GM21423 (cell line): ENCODE data around the gene CHST3.

Experiments
- ATAC-seq: cut with Tn5 transposase; IDR thresholded peaks from one replicate; pipeline ENCODE4 v1.9.1; 2021; ENCODE audit warnings: mild to moderate bottlenecking, moderate library complexity; ENCODE audit not compliant: unreplicated experiment

The CHST3 gene

DNA sequence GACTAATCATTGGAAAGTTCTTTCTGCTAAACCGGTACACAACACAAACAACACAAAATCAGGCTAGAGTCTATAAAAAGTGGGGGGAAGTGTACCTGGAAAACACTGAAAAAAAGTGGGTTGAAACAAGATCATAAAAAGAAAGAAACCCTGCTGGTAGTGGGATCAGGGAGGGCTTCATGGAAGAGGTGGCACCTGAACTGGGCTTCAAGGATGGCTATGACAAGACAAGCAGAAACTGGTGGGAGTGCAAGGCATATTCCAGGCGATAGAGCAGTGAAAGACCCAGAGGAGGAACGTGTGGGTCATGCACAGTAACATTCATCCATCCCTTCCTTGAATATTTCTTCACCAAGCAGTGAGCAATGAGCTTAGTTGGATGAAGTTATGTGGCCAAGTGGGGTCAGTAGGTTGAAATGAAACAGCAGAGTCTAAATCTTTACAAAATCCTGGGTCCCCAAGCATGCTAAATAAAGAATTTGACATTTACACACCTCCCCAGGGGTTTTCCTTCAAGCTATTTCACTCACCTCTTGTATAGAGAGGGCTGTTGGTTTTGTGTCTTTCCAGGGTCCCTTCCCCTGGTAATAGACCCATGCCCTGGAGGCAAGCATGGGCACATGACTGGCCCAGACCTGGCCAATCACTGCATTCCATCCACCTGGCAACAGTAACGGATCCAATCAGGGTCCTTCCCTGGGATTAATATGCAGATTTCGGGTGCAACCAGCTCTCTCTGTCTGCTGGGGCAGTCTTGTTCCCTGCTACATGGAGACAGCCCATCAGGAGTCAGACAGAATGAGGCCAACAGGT lies 86.0 kb downstream of the CHST3 start:
- no peak for ATAC-seq

DNA sequence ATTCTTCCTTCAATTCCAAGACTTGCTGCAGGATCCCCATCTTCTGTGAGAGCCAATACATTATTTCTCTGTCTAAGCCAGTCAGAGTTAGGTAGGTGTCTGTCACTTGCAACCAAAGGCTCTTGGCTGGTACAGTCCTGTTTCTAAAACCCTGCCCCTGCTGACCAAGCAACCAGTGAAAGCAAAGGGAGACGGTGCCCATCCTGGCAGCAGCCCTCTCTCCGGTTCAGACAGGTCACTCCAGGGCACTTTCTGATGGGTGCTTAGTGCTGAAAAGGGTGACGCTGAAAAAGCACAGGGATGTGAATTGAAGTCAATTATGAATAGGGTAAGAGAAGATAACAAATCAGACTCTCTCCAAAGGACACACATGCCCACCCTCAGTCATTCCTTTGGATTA lies 86.7 kb downstream of the CHST3 start:
- ATAC-seq, result no peak

DNA sequence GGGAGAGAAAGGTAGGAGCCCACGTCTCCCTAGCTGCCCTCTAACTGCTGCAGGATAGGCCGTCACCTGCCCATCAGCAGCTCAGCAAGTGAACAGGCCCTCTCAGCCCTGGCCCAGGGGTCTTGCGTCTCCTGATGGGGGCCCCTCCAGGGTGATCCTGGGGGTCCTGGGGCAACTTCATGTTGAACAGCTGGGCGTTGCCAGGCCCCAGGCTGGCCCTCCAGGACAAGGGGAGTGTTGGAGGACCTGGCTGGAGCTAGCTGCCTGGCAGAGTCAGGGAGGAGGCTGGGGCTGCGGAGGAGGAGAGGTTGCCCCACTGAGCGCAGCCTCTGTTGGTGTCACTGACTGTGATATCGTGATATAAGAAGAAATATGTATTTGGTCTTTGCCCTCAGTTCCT lies 89.5 kb downstream of the CHST3 start:
- no peak for ATAC-seq

DNA sequence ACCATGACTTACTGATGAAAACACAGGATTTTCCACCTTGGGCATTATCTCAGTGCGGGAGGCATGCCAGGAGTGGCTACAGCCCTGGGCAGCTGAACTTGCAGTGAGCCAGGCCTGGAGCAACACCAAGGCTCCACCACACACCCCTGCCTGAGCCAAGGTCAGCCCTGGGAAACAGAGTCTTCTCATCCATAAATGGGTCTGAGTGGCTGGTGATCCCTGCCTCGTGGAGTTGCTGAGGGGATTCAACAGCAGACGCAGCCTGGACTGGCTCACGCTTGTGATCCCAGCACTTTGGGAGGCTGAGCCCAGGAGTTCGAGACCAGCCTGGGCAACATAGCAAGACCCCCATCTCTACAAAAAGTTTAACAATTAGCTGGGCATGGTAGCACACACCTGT lies 91.9 kb downstream of the CHST3 start:
- no peak for ATAC-seq

DNA sequence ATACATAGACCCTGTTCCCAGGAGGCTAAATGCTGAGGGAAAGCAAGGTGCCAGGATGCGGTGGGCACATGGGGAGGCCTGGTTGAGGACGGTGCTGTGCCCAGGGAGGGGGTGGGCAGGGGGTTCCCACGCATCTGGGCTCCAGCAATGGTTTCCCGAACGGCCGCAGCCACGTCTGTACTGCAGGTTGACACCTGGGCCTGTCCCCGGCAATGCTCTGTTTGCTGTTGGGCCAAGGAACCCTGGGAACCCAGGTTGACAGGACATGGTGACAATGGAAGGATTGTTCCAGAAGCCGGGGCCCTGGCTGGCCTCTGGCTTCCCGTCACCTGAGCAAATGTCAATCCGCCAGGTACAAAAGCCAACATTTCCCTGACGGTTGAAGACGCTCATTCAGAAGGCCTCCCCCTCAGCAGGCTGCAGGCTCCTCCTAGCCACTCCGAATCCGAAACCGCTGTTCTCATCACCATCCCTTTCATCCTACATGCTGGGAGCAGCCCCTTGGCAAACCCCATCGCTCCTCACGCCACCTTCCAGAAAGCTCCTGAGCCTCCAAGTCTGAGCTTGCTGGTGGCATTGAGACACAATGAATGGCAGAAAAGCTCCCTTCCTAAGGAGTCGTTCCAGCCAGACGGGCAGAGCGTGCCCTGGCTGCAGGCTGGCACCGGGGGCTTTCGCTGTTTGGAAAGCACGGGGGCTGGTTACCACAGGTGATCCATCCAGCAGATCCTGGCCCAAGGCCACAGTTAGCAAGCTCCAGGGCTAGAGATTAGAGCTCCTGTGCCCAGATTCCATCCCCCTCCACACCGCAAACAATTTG lies 92.9 kb downstream of the CHST3 start:
- ATAC-seq, result no peak

DNA sequence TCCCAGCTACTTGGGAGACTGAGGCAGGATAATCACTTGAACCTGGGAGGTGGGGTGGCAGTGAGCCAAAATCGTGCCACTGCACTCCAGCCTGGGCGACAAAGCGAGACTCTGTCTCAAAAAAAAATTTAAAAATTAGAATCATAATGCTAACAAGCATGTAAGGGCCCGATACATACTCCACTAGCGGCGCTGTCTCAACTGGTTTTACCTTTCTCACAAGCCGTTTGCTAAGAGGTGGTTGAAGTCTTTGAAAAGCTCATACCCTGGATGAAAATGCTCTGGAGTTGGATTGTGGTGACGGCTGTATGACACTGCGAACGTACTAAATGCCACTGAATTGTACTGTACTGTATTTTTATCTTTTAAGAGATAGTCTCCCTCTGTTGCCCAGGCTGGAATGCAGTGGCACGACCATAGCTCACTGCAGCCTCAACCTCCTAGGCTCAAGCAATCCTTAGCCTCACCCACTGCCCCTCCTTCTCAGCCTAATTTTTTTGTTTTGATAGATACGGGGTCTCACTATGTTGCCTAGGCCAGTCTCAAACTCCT lies 94.2 kb downstream of the CHST3 start:
- no peak for ATAC-seq

DNA sequence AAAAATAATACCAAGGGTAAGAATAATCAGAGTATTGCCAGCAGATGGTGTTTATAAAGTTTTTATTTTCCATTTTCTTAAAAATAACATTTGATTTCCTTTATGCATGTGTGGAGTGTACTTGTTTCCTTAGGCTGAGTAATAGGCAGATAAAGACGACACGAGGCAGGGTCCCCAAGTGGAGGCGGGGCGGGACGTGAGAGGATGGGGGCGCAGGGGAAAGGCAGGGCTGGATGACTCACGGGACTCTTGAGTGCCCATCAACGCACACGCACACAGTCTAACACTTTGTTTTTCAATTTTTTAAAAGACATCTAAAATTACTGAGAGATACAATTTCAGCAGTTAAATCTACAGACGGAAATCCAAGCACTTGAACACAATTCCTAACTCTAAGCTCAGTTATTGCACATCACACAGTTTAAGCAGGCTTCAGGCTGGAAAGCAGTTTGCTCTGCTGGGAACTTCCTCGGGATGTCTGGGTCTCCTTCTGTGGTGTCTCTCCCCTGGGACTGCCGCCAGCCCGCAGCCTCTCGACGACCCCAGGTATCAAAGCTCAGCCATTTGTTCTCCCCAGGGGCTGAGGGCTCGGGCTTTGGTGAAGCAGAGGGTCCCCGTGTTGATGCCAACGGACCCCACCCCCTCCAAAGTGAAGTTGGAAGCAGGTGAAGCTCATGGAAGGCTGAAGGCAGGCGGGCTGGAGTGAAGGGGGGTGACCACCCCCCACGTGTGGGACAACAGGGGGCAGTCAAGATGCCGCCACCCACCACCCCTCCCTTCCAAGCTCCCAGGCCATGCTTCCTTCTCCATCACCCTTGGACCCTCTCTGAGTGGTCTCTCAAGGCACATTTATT lies 95.0 kb downstream of the CHST3 start:
- ATAC-seq, result no peak

DNA sequence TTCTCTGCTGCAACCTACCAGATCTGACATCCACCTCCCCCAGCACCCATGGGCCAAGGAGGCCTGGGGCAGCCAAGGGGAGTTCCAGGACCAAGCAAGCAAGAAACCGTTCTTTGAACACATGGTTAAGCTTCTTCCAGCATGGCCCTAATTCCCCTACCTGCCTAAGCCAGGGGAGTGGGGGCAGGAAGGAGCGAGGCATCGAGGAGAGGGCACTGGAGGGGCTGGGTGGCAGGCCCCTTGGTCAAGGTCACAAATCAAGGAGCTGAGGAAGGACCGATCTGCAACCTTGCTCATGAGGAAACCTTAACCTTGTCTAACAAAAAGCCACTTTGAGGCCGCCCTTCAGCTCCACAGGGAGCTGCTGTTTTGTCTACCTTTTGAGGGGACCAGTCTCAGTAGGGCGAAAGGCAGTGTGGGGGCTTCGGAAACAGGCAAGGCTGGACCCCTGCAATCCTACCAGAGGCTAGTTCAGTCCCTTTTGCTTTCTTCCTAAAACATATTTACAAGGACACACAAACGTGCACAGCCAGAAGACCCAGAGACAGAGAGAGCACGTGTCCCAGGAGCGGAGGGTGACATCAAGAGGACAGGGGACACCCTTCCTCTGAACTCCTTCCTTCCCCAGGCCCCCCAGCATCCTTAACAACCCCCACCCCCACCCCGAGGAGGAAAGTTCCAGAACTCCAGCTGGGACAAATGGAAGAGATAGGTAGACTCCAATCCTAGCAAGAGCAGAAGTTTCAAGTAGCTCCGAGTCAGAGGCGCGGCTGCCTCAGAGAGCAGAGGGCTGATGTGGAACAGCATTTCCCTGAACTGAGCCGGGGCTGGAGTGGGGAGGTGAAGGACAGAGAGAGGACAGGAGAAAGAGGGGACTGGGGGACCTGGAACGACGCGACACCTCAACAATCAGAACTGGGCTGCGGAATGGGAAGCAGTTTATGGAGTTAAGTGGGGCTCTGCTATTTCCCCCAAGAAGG lies 95.9 kb downstream of the CHST3 start:
- no peak for ATAC-seq

DNA sequence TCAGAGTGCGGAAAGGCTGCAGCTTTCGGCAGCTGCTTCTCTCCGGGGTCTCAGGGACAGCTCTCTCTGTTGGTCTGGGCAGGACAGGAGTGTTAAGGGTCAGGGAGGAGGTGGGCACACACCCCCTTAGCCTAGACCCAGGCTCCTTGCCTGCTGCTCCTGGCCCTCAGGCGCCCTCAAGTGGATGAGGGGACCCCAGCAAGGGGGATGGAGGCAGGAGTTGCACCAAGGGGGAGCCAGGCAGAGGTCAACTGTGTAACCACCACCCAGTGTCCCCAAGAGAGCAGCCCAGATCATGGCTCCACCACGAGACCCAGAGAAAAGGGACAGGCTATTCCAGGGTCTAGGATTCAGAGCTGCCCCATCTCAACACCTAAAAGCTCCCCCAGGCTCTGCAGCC lies 97.3 kb downstream of the CHST3 start:
- ATAC-seq, result no peak

DNA sequence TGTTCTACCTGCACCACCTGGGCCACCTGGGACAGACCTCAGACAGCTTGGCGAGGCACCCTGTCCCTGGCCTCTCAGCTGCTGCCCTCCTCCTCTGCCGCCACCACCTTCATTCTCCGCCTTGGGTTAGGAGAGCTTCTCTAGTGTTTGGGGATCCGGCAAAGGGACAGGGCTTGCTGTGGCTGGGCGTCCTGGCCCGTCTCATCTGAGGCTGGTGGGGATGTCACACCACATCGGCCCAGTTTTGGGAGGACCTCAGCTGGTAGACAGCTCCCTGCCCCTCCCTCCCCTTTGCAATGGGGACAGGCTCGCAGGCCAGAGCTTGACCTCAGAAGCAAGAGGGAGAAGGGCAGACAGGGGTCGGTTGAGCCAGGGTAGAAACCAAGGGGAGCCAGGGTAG lies 97.7 kb downstream of the CHST3 start:
- ATAC-seq, result no peak

DNA sequence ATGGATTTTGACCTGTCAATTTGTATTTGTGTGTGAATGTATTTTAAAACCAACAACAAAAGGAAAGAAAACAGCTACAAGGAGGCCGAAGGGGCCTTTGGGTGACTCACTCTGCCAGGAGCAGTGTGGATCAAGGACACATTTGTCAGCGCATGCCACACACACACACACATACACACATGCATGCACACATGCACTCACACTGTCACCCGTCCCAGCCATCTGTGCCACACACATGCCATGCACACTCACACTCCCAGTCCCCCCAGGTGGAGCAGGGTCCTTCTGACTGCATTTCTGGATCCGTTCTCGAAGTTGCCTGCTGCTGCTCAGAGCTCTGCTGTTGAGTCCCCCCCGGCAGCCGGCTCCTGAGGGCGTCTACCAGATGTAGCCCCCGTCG lies 98.2 kb downstream of the CHST3 start:
- ATAC-seq, result no peak
